A673 (cell line): Measurements from ENCODE around the gene C9orf85.

ENCODE experiments used
- CTCF ChIP-seq: fragments of 300-800, 200-600 bp; sonication (generic); conservative IDR thresholded peaks from 2 replicates; pipeline ENCODE4 v1.5.1; 2017; ENCODE audit warnings: low read depth, mild to moderate bottlenecking, antibody characterized with exemption, low read length, moderate library complexity, mixed read lengths
- EZH2 ChIP-seq: fragments of 200-600 bp; sonication (generic); IDR thresholded peaks from 2 replicates; pipeline ENCODE4 v1.6.1; 2017; ENCODE audit warnings: borderline replicate concordance, low read depth, mild to moderate bottlenecking, mixed read lengths, antibody characterized with exemption, low read length; ENCODE audit not compliant: poor library complexity, severe bottlenecking

- no peak for TF ChIP-seq CTCF
- TF ChIP-seq EZH2 = no peak
These were observed 70.5 kb downstream of the C9orf85 start for GRCh38 chr9:71981944-71982343.
